SK-N-SH treated with all-trans-retinoic acid at 6 μM for 48 hours (cell line): ENCODE data around the gene C6orf89.

Experiments used
- ATAC-seq: fragments of 200-7000 bp; cut with Tn5 transposase; 3 replicates; pipeline ENCODE4 v1.9.1; 2020; ENCODE audit warnings: mild to moderate bottlenecking, moderate library complexity
- ARNTL ChIP-seq: fragments of 450-650 bp; formaldehyde crosslinking; IDR thresholded peaks from 2 replicates; pipeline ENCODE4 v1.5.0; 2020; ENCODE audit warnings: low read depth, mild to moderate bottlenecking, moderate library complexity, borderline replicate concordance
- ESRRG ChIP-seq: fragments of 250-450 bp; sonication (Bioruptor Pico); IDR thresholded peaks from 2 replicates; pipeline ENCODE4 v1.6.1; 2021; ENCODE audit warnings: mild to moderate bottlenecking
- GLIS3 ChIP-seq: fragments of 250-450 bp; sonication (Bioruptor Pico); IDR thresholded peaks from 2 replicates; pipeline ENCODE4 v1.5.0; 2020; ENCODE audit warnings: mild to moderate bottlenecking, moderate library complexity
- OSR1 ChIP-seq: fragments of 250-450 bp; sonication (Bioruptor Pico); IDR thresholded peaks from 2 replicates; pipeline ENCODE4 v1.8.0; 2022; ENCODE audit warnings: moderate library complexity, mild to moderate bottlenecking, inconsistent platforms
- RARB ChIP-seq: fragments of 250-450 bp; sonication (Bioruptor Pico); IDR thresholded peaks from 2 replicates; pipeline ENCODE4 v1.8.0; 2021; ENCODE audit warnings: mild to moderate bottlenecking, moderate library complexity
- SNAI2 ChIP-seq: fragments of 250-450 bp; sonication (Bioruptor Pico); IDR thresholded peaks from 2 replicates; pipeline ENCODE4 v1.5.0; 2020; ENCODE audit warnings: mild to moderate bottlenecking, moderate library complexity
- TCF4 ChIP-seq: fragments of 250-450 bp; sonication (Bioruptor Pico); IDR thresholded peaks from 2 replicates; pipeline ENCODE4 v1.8.0; 2021; ENCODE audit warnings: mild to moderate bottlenecking, moderate library complexity, borderline replicate concordance
- ZC3H10 ChIP-seq: fragments of 250-450 bp; sonication (Bioruptor Pico); IDR thresholded peaks from 2 replicates; pipeline ENCODE4 v1.5.1; 2021; ENCODE audit warnings: mild to moderate bottlenecking, moderate library complexity
- ZFP3 ChIP-seq: fragments of 250-450 bp; sonication (Bioruptor Pico); IDR thresholded peaks from 2 replicates; pipeline ENCODE4 v1.5.0; 2020; ENCODE audit warnings: mild to moderate bottlenecking, moderate library complexity
- ZFP30 ChIP-seq: fragments of 450-650 bp; formaldehyde crosslinking; IDR thresholded peaks from 2 replicates; pipeline ENCODE4 v1.5.0; 2022; ENCODE audit warnings: mild to moderate bottlenecking, moderate library complexity
- ZNF565 ChIP-seq: fragments of 450-650 bp; formaldehyde crosslinking; conservative IDR thresholded peaks from 2 replicates; pipeline ENCODE4 v1.5.0; 2020; ENCODE audit warnings: low read depth, mild to moderate bottlenecking, moderate library complexity
- ZNF70 ChIP-seq: fragments of 450-650 bp; formaldehyde crosslinking; IDR thresholded peaks from 2 replicates; pipeline ENCODE4 v1.5.0; 2020; ENCODE audit warnings: mild to moderate bottlenecking, moderate library complexity
- TF ChIP-seq, protein P1 (sequence below): fragments of 250-450 bp; sonication (Bioruptor Pico); IDR thresholded peaks from 2 replicates; pipeline ENCODE4 v1.8.0; 2021; ENCODE audit warnings: low read depth, mild to moderate bottlenecking, moderate library complexity, borderline replicate concordance
- TF ChIP-seq, protein P2 (sequence below): fragments of 250-450 bp; sonication (Bioruptor Pico); IDR thresholded peaks from 2 replicates; pipeline ENCODE4 v1.5.0; 2020; ENCODE audit warnings: mild to moderate bottlenecking, moderate library complexity
- TF ChIP-seq, protein P3 (sequence below): fragments of 250-450 bp; sonication (Bioruptor Pico); IDR thresholded peaks from 2 replicates; pipeline ENCODE4 v1.5.1; 2021; ENCODE audit warnings: mild to moderate bottlenecking, moderate library complexity
- TF ChIP-seq, protein P4 (sequence below): fragments of 250-450 bp; sonication (Bioruptor Pico); IDR thresholded peaks from 2 replicates; pipeline ENCODE4 v1.5.1; 2020; ENCODE audit warnings: low read depth, mild to moderate bottlenecking, moderate library complexity

The C6orf89 gene

DNA sequence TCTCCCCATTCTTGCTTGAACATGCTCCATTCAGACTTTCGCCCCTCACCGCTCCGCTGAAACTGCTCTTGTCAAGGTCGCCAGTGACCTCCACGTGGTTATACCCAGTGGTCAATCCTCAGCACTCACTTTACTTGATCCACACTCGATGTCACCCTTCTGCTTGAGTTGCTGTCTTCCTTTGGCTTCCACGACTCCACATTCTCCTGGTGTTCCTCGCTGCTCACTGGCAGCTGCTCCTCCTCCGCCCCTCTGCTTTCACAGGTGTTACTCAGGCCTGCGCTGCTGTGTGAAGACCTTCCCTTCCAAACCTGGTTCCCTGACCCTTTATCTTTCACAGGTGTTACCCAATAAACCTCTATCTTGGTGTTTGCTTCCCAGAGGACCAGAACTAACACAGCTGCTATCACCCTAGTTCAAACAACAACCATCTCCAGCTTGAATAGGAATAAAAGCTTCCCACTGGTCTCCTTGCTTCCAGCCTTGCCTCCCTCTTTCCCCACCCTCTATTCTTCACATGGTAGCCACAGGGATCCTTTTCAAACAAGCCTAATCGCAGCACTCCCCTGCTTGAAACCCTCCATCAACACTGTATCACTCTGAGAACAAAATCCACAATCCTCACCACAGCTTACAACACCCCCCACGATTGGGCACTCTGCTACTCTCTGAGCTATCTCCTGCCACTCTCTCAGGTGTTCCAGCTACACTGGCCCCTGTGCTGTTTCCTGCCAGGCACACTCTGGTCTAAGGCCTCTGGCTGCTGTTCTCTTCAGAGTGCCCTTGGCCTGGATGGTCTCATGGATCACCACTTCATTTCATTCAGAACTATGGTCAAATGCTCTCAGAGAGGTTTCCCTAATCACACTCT, 21.8 kb upstream of the C6orf89 start:
- no peak for ATAC-seq

DNA sequence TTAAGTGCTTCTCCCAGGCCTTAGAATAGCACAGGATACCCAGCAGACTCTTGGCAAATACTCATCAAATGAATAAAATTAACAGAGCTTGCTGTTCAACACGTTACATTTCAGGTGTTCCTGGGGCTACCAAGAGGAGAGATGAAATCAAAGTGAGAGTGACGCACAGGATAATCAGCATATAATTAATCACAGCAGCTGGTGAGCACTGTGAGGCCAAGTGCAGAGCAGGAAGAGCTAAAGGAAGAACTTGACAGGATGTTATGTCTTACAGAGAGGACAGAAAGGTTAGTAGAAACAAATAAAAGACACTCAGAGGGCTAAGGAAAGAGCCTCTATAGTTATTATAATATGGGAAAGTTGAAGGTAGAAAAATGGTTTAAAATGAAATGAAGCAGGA, 19.9 kb upstream of the C6orf89 start:
- ATAC-seq = no peak
- TF ChIP-seq, protein P1, sequence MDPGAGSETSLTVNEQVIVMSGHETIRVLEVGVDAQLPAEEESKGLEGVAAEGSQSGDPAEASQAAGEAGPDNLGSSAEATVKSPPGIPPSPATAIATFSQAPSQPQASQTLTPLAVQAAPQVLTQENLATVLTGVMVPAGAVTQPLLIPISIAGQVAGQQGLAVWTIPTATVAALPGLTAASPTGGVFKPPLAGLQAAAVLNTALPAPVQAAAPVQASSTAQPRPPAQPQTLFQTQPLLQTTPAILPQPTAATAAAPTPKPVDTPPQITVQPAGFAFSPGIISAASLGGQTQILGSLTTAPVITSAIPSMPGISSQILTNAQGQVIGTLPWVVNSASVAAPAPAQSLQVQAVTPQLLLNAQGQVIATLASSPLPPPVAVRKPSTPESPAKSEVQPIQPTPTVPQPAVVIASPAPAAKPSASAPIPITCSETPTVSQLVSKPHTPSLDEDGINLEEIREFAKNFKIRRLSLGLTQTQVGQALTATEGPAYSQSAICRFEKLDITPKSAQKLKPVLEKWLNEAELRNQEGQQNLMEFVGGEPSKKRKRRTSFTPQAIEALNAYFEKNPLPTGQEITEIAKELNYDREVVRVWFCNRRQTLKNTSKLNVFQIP = no peak
- TF ChIP-seq ZC3H10 = no peak
- no peak for TF ChIP-seq SNAI2
- no peak for TF ChIP-seq ZFP30
- TF ChIP-seq, protein P2, sequence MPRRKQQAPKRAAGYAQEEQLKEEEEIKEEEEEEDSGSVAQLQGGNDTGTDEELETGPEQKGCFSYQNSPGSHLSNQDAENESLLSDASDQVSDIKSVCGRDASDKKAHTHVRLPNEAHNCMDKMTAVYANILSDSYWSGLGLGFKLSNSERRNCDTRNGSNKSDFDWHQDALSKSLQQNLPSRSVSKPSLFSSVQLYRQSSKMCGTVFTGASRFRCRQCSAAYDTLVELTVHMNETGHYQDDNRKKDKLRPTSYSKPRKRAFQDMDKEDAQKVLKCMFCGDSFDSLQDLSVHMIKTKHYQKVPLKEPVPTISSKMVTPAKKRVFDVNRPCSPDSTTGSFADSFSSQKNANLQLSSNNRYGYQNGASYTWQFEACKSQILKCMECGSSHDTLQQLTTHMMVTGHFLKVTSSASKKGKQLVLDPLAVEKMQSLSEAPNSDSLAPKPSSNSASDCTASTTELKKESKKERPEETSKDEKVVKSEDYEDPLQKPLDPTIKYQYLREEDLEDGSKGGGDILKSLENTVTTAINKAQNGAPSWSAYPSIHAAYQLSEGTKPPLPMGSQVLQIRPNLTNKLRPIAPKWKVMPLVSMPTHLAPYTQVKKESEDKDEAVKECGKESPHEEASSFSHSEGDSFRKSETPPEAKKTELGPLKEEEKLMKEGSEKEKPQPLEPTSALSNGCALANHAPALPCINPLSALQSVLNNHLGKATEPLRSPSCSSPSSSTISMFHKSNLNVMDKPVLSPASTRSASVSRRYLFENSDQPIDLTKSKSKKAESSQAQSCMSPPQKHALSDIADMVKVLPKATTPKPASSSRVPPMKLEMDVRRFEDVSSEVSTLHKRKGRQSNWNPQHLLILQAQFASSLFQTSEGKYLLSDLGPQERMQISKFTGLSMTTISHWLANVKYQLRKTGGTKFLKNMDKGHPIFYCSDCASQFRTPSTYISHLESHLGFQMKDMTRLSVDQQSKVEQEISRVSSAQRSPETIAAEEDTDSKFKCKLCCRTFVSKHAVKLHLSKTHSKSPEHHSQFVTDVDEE = no peak
- TF ChIP-seq, protein P3, sequence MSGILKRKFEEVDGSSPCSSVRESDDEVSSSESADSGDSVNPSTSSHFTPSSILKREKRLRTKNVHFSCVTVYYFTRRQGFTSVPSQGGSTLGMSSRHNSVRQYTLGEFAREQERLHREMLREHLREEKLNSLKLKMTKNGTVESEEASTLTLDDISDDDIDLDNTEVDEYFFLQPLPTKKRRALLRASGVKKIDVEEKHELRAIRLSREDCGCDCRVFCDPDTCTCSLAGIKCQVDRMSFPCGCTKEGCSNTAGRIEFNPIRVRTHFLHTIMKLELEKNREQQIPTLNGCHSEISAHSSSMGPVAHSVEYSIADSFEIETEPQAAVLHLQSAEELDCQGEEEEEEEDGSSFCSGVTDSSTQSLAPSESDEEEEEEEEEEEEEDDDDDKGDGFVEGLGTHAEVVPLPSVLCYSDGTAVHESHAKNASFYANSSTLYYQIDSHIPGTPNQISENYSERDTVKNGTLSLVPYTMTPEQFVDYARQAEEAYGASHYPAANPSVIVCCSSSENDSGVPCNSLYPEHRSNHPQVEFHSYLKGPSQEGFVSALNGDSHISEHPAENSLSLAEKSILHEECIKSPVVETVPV (CRISPR knock-in tag) = no peak
- TF ChIP-seq ARNTL (CRISPR knock-in tag) = no peak
- no peak for TF ChIP-seq OSR1
- TF ChIP-seq RARB (CRISPR knock-in tag) = no peak
- TF ChIP-seq, all 23 proteins: peak for 0

More for the DNA sequence above, 21.8 kb upstream of the C6orf89 start:
- TF ChIP-seq ZFP30 (no peak), ZFP3 (CRISPR knock-in tag) (no peak), ARNTL (CRISPR knock-in tag) (no peak), OSR1 (no peak), ESRRG (CRISPR knock-in tag) (no peak), ZNF565 (CRISPR knock-in tag) (no peak), GLIS3 (CRISPR knock-in tag) (no peak), ZC3H10 (no peak), TCF4 (CRISPR knock-in tag) (no peak), ZNF70 (CRISPR knock-in tag) (no peak)
- TF ChIP-seq, protein P1 = no peak
- TF ChIP-seq, protein P3 (CRISPR knock-in tag) = no peak

DNA sequence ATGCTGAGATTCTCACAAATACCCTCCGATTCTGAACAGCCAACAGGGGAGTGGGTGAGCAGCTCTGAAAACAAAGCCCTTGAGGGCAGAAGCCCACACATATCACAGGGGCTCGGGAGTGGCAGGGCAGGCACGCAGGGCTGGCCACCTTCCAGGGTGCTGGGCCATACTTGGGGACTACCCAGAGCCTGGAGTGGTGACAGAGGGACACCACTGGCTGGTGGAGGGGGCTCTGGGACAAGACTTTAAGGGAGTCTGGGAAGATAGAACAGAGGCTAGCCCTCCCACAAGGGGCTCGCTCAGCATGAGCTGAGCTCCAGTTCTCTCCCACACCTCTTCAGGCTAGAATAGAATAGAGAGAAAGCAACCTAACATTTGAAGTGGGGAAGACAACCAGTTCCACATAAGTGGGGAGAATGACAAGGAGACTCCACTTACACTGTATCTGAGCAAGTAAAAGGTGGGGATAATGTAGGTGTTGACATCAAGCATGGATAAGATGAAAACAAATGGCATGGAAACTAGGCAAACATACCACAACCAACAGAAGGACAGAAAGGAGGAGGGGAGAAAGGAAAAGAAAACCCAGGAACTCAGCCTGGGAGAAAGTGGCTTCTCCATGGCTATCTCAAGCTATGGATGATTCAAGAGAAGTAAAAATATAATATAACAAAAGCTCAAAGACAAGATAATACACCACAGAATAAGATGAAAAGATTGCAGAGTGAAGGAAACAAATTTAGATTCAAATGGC, 18.1 kb upstream of the C6orf89 start:
- no peak for ATAC-seq
- no peak for TF ChIP-seq ZNF70 (CRISPR knock-in tag)
- TF ChIP-seq, protein P1 = no peak
- no peak for TF ChIP-seq ZNF565 (CRISPR knock-in tag)
- TF ChIP-seq, protein P4, sequence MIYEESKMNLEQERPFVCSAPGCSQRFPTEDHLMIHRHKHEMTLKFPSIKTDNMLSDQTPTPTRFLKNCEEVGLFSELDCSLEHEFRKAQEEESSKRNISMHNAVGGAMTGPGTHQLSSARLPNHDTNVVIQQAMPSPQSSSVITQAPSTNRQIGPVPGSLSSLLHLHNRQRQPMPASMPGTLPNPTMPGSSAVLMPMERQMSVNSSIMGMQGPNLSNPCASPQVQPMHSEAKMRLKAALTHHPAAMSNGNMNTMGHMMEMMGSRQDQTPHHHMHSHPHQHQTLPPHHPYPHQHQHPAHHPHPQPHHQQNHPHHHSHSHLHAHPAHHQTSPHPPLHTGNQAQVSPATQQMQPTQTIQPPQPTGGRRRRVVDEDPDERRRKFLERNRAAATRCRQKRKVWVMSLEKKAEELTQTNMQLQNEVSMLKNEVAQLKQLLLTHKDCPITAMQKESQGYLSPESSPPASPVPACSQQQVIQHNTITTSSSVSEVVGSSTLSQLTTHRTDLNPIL (CRISPR knock-in tag) = no peak
- TF ChIP-seq, protein P2 = no peak
- no peak for TF ChIP-seq ZFP3 (CRISPR knock-in tag)
- no peak for TF ChIP-seq RARB (CRISPR knock-in tag)
- no peak for TF ChIP-seq SNAI2
- TF ChIP-seq OSR1 = no peak
